Left renal cortex interstitium (tissue), 4 donors: ENCODE measurements around the gene ADGRL3. TPM values are rescaled to one million over a fixed set of nuclear protein-coding genes. Genes with fewer than 3 reads are reported as not detected.
"Not testable (repeated sequence)": the region's sequence is repeated elsewhere in the genome, so short reads cannot be mapped to it uniquely, and the experiment has no call there.

Experiments
- DNase-seq, 4 donors: peaks; one replicate each; pipeline ENCODE4 v3.0.0-alpha.2; 2013; ENCODE audit warnings: low read depth in 4 of 4, low spot score in 2 of 4, missing footprints in 1 of 4
- polyA plus RNA-seq, 4 donors: library from polyadenylated mRNA; unstranded; fragments of 120-200 nt; gene quantifications; one replicate each; pipeline ENCODE4 v1.2.1, GENCODE V29; 2013; ENCODE audit not compliant: insufficient read length in 4 of 4

The ADGRL3 gene
- polyA plus RNA-seq, 4 donors = 23.7 to 27.9 (median 24.9) TPM

DNA sequence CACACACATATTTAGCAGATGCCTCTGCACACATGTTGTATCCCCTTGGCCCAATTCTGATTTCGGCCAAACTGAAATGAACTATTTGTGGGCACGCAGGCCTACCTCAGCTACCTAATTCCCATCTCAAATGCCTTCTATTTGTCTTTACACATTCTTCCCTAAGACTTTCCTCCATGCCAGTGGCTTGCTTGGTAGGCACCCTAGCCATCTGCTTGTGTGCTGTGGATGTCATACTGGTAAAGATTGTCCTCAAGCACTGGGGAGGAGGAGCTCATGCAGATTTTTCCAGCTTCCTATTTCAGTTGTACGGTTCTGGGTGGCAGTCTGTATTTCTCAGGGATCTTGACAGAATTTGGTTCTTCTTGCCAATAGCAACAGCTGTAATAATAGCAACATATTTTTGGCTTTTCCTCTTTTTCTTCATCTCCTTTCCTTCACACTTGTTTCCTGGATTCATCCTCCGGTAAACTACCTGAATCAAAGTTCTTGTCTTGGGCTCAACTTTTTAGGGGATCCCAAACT, 514.3 kb downstream of the ADGRL3 start:
- no peak for DNase-seq

DNA sequence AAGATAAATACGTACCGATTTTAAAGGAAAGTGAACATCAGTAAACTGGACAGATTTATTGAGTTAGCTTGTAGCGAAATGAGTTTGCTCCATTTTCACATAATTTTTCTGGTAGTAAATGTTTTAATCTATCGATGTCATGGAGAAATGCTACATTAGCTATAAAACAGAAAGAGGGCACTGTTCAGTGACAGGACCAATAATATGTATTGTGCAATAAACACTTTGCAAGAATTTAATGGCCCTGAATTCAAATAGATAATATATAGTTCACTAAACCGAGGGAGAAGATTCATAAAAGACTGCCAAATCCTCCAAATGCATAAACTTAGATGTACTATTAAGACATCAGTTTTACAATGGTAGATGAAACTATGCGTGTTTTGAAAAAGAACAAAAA, 516.3 kb downstream of the ADGRL3 start:
- DNase-seq = no peak

DNA sequence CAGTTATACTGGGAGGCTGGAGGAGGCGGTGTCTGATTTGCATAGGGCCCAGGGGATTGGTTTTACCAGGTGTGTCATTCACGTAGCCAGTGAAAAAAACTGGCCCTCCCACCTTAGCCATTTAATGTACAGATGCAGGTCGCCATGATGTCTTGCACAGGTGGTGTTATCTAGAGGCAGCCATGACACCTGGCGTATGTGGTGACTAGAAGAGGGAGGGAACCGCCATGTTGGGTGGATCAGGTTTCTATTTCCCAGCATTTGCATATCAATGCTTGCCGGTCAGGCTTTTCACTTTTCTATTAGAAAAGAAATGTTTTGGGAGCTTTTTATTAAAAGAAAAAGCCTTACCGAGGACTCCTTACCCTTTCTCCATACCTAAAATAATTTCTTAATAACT, 523.4 kb downstream of the ADGRL3 start:
- no peak for DNase-seq

DNA sequence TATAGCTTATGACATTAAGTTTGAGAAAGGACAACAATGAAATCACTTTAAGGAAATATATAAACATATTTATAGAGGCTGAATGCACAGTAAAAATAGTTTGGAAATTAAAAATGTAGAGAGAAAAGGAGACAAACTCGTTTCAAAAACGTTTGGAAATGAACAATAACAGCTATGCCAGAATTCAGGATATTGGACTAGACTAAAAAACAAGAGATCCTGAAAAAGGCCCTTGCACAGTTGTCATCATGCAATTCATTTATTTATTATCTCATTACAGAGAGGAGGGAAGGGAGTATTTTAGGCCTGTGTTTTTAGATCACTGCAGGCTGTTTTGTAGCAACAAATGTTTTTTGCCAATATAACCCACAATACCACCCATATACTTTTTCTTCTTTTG, 527.2 kb downstream of the ADGRL3 start:
- no peak for DNase-seq

DNA sequence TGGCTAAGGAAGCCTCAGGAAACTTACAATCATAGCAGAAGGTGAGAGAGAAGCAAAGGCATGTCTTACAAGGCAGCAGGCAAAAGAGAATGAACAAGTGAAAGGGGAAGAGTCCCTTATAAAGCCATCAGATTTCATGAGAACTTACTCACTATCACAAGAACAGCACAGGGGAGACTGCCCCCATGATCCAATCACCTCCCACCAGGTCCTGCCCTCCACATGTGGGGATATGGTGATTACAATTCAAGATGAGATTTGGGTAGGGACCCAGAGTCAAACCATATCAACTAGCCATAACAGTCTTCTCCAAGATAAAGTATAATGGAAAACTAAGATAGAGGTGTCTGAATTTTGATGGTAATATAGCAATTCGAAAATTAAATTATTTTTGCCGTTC, 534.3 kb downstream of the ADGRL3 start:
- DNase-seq = no peak

DNA sequence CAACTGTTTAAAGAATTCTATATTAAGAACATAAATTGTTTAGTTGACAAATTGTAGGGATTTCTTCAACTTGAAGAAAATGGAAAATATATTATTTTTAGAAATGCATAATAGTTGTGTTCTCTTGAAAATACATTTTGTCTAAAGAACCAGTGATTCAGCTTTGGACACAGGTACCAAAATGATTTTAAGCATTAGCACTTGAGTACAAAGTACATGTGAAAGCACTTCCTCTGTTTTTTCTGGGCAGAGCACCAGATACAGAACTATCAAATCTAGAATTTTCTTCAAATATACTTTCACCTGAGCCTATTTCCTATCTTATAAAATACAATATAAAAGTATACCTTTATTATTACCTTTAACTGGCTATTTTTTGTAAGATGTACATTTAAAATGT, 539.8 kb downstream of the ADGRL3 start:
- DNase-seq = no peak

DNA sequence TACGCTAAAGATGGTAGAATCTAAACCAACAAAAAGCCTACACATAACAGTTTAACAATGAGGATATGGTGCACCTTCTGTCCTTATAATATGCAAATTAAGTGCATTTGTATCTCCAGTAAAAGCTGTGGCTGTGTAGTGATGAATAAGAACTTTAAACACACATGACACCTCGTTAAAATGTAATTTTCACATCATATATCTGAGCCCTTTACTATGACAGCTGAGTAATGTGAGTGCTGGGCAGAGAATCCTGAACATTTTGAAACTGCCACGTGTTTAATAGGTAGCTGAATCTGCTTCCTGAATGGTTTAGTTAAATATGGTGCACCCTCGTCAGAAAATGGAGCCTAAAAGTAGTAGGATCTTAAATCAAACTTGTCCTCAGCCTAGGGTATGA, 540.8 kb downstream of the ADGRL3 start:
- no peak for DNase-seq

DNA sequence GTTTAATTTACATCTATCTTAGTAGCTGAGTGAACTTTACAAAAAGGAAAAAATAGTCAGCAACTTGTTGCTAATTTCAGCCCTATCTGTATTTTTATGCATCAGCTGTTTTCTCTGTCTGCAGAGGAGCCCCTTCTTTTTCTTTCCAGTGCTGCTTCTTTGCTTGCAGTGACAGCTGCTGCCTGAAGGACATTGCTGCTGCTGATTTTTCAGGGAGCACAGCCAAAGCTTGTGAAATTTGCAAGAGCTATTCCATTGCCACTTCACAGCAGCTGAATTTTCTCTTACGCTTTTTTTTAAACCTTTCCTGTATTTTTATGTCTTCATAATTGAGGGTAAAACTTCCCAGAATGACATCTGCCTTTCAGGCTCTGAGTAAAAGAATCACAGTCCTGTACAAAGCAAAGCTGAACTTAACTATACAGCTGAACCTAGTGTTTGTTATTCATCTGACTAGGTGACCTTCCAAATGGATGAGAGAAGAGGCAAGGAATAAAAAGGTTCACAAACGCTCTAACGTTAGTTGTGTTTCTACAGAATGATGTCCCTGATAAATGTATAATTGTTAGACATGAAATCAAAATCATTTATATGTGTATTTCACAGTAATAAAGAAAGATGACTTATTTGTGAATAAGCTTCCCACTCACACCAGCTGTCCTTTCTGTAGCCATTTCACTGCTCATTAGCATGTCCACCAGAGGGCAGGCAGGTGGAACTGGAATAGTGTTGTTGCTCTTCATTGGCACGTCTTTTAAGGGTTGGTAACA, 541.4 kb downstream of the ADGRL3 start:
- DNase-seq = peak in 2 of 4 donors; percentile 34 to 46

DNA sequence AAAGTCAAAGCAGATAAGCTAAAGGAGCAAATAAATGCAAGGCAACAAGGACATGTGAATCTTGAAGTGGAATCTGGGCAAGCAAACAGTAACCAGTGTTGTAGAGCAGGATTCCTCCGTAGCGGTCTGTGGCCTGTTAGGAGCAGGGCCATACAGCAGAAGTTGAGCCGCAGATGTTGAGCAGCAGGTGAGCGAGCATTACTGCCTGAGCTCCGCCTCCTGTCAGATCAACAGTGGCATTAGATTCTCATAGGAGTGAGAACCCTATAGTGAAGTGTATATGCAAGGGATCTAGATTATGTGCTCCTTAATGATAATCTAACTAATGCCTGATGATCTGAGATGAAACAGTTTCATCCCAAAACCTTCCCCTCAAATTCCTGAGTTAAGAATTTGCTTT, 550.7 kb downstream of the ADGRL3 start:
- DNase-seq = no peak

DNA sequence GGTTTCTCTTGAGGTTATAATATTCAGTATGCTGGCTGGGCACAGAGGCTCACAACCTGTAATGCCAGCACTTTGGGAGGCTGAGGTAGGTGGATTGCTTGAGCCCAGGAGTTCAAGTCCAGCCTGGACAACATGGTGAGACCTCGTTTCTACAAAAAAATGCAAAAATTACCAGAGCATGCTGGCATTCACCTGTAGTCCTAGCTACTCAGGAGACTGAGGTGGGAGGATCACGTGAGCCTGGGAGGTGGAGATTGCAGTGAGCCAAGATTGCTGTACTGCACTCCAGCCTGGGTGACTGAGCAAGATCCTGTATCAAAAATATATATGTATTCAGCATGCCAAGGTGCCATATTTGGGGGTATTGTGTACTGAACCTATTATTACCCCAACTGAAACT, 552.5 kb downstream of the ADGRL3 start:
- no peak for DNase-seq

DNA sequence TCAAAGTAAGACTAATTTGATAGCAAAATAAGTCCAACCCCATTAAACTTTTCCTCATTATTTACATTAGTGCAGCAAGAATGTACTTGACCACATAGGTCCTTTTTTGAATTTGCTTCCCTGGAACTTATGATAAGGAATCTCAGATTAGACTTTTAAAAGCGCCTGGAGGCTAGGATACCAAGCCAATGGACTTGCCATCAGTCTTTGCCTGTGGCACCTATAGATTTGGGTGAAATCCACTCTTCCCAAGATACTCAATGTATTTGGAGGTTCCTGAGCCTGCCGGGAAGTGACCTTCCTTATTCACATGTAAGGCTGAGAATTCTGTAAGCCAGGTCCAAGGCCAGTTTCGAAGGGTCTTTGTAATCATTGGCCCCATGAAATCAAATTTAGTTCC, 553.6 kb downstream of the ADGRL3 start:
- no peak for DNase-seq

DNA sequence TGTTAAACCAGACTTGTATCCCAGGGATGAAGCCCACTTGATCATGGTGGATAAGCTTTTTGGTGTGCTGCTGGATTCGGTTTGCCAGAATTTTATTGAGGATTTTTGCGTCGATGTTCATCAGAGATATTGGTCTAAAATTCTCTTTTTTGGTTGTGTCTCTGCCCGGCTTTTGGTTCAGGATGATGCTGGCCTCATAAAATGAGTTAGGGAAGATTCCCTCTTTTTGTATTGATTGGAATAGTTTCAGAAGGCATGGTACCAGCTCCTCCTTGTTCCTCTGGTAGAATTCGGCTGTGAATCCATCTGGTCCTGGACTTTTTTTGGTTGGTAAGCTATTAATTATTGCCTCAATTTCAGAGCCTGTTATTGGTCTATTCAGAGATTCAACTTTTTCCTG, 556.8 kb downstream of the ADGRL3 start:
- DNase-seq = not testable (repeated sequence)

DNA sequence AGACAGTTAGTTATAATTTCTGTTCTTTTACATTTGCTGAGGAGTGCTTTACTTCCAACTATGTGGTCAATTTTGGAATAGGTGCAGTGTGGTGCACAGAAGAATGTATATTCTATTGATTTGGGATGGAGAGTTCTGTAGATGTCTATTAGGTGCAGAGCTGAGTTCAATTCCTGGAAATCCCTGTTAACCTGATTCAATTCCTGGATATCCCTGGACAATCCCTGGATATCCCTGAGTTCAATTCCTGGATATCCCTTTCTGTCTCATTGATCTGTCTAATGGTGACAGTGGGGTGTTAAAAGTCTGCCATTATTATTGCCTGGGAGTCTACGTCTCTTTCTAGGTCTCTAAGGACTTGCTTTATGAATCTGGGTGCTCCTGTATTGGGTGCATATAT, 557.9 kb downstream of the ADGRL3 start:
- not testable (repeated sequence) for DNase-seq

DNA sequence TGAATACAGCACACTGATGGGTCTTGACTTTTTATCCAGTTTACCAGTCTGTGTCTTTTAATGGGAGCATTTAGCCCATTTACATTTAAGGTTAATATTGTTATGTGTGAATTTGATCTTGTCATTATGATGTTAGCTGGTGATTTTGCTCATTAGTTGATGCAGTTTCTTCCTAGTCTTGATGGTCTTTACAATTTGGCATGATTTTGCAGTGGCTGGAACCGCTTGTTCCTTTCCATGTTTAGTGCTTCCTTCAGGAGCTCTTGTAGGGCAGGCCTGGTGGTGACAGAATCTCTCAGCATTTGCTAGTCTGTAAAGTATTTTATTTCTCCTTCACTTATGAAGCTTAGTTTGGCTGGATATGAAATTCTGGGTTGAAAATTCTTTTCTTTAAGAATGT, 558.5 kb downstream of the ADGRL3 start:
- not testable (repeated sequence) for DNase-seq

DNA sequence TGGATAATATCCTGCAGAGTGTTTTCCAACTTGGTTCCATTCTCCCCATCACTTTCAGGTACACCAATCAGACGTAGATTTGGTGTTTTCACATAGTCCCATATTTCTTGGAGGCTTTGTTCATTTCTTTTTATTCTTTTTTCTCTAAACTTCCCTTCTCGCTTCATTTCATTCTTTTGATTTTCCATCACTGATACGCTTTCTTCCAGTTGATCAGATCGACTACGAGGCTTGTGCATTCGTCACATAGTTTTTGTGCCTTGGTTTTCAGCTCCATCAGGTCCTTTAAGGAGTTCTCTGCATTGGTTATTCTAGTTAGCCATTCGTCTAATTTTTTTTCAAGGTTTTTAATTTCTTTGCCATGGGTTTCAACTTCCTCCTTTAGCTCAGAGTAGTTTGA, 559.1 kb downstream of the ADGRL3 start:
- not testable (repeated sequence) for DNase-seq

DNA sequence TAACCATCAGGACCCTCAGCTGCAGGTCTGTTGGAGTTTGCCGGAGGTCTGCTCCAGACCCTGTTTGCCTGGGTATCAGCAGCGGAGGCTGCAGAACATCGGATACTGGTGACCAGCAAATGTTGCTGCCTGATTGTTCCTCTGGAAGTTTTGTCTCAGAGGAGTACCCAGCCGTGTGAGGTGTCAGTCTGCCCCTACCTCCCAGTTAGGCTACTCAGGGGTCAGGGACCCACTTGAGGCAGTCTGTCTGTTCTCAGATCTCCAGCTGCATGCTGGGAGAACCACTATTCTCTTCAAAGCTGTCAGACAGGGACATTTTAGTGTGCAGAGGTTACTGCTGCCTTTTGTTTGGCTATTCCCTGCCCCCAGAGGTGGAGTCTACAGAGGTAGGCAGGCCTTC, 559.8 kb downstream of the ADGRL3 start:
- not testable (repeated sequence) for DNase-seq

DNA sequence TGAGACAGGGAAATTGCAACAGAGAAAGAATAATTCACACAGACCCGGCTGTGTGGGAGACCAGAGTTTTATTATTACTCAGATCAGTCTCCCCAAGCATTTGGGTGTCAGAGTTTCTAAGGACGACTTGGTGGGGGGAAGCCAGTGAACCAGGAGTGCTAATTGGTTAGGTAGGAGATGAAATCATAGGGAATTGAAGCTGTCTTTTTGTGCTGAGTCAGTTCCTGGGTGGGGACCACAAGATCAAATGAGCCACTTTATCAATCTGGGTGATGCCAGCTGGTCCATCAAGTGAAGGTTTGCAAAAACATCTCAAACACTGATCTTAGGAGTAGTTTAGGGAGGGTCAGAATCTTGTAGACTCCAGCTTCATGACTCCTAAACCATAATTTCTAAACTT, 560.7 kb downstream of the ADGRL3 start:
- no peak for DNase-seq

DNA sequence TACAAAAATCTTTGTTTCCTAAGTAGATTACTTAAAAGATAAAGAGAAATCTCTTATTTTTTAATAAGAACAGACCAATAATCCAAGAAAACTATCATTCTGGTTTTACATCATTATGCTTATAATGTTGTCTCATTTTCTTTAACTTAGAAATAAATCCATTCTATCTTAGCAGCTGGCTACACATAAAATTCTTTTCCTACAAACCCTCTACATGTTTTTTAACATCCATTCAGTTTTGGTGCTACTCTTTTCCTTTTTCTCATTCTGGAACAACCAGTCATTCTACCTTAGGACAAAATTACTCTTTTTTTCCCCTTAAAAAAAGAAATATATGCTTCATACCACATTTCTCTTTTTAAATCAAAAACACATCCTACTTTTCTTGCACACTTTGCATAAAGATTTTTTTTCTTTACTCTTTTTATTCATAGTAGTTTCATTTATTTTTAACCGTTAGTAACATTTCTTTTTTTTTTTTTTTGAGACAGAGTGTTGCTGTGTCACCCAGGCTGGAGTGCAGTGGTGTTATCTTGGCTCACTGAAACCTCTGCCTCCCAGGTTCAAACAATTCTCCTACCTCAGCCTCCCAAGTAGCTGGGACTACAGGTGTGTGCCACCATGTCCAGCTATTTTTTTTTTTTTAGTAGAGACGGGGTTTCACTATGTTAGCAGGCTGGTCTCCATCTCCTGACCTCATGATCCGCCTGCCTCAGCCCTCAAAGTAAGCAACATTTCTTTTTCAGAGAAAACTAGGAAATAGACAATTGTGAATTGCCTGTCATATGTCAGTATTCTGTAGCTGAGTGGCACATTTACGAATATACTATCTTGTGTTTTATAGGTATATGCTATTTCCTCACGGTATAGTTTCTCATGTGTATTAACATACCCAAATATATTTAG, 562.8 kb downstream of the ADGRL3 start:
- no peak for DNase-seq

DNA sequence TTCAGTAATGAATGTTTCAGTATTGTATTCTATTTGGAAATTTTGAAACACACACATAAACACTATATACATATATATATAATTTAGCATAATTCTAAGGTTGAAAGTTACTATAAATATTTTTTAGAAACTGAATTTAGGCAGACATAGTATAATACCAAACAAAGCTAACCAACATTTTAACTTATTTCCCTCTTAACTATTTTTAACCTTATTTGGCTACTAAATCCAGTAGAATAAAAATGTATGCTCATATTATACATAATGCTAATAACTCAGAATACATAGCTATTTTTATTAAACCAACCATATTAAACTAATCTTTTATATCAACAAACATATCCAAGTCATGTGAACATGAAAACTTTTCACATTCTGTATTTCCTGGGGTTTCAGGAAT, 563.6 kb downstream of the ADGRL3 start:
- no peak for DNase-seq

DNA sequence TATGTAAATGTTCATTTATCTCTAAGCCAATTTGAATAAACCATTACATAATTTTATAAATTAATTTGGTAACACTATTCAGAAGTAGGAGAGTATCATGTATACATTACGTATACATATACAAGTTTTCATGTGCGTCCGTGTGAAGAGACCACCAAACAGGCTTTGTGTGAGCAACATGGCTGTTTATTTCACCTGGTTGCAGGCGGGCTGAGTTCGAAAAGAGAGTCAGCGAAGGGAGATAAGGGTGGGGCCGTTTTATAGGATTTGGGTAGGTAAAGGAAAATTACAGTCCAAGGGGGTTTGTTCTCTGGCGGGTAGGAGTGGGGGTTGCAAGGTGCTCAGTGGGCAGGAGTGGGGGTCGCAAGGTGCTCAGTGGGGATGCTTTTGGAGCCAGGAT, 564.0 kb downstream of the ADGRL3 start:
- DNase-seq = not testable (repeated sequence)

DNA sequence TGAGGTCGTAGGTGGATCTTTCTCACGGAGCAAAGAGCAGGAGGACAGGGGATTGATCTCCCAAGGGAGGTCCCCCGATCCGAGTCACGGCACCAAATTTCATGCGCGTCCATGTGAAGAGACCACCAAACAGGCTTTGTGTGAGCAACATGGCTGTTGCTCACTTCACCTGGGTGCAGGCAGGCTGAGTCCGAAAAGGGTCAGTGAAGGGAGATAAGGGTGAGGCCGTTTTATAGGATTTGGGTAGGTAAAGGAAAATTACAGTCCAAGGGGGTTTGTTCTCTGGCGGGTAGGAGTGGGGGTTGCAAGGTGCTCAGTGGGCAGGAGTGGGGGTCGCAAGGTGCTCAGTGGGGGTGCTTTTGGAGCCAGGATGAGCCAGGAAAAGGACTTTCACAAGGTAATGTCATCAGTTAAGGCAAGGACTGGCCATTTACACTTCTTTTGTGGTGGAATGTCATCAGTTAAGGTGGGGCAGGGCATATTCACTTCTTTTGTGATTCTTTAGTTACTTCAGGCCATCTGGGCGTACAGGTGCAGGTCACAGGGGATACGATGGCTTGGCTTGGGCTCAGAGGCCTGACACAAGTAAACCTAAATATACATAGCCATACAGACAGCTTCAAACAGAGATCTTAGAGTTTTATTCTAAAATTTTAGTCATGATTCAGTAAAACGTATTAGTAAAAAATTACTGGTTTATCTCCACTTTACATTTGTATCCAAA, 569.5 kb downstream of the ADGRL3 start:
- not testable (repeated sequence) for DNase-seq
